Astrocyte of the hippocampus (primary cell): ENCODE measurements around the gene VEPH1.
A peak's percentile ranks its signal among the peaks of the same experiment; 100 is the strongest.
"Not testable (repeated sequence)": the region's sequence is repeated elsewhere in the genome, so short reads cannot be mapped to it uniquely, and the experiment has no call there.

Experiments used
- DNase-seq: peaks from one replicate; pipeline ENCODE4 v3.0.0; 2011; ENCODE audit warnings: low read depth, low spot score

The VEPH1 gene

GRCh38 chr3:157350651-157351050, 152.6 kb downstream of the VEPH1 start:
- not testable (repeated sequence) for DNase-seq

- DNase-seq: not testable (repeated sequence)
Observed at GRCh38 chr3:157348304-157349075, 154.7 kb downstream of the VEPH1 start.

GRCh38 chr3:157347577-157348303, 155.5 kb downstream of the VEPH1 start:
- no peak for DNase-seq

- DNase-seq: peak; percentile 3
Observed at GRCh38 chr3:157336252-157337009, 166.8 kb downstream of the VEPH1 start.

- peak; percentile 88 for DNase-seq
Observed at GRCh38 chr3:157335233-157336076, 167.8 kb downstream of the VEPH1 start.

GRCh38 chr3:157333551-157333991, 169.6 kb downstream of the VEPH1 start:
- peak; percentile 31 for DNase-seq

- no peak for DNase-seq
Observed at GRCh38 chr3:157330206-157330605, 173.0 kb downstream of the VEPH1 start.

GRCh38 chr3:157329551-157329950, 173.7 kb downstream of the VEPH1 start:
- DNase-seq: no peak

- DNase-seq: no peak
Observed at GRCh38 chr3:157327837-157328236, 175.4 kb downstream of the VEPH1 start.

- no peak for DNase-seq
Observed at GRCh38 chr3:157327018-157327417, 176.2 kb downstream of the VEPH1 start.

GRCh38 chr3:157324869-157325268, 178.3 kb downstream of the VEPH1 start:
- DNase-seq: not testable (repeated sequence)

GRCh38 chr3:157323360-157323759, 179.9 kb downstream of the VEPH1 start:
- no peak for DNase-seq

GRCh38 chr3:157319672-157320071, 183.5 kb downstream of the VEPH1 start:
- no peak for DNase-seq

GRCh38 chr3:157318639-157319288, 184.5 kb downstream of the VEPH1 start:
- DNase-seq: no peak

GRCh38 chr3:157317895-157318294, 185.3 kb downstream of the VEPH1 start:
- no peak for DNase-seq

- DNase-seq: no peak
Observed at GRCh38 chr3:157313186-157313585, 190.0 kb downstream of the VEPH1 start.

GRCh38 chr3:157312376-157312745, 190.9 kb downstream of the VEPH1 start:
- DNase-seq: no peak

- peak; percentile 44 for DNase-seq
Observed at GRCh38 chr3:157311633-157312375, 191.4 kb downstream of the VEPH1 start.

- DNase-seq: no peak
Observed at GRCh38 chr3:157310329-157311052, 192.7 kb downstream of the VEPH1 start.
